CD14-positive monocyte (primary cell): ENCODE measurements around the gene ZNF124. TPM values are rescaled to one million over a fixed set of nuclear protein-coding genes. Genes with fewer than 3 reads are reported as not detected.

Experiments
- DNase-seq, 3 donors: peaks; one replicate each; pipeline ENCODE4 v3.0.0-alpha.2; 2011 to 2022
- H2AFZ ChIP-seq: 2 replicates; pipeline ENCODE4 v1.6.0; 2012; ENCODE audit warnings: mild to moderate bottlenecking, low read depth, low read length, inconsistent platforms; ENCODE audit not compliant: insufficient read depth, poor library complexity, severe bottlenecking
- H3K27ac ChIP-seq, 2 donors: 1 replicate in 1 of 2; 2 replicates in 1 of 2; pipeline ENCODE4 v1.5.1; 2012 to 2013; ENCODE audit warnings: low read length in 2 of 2, control low read depth in 1 of 2, inconsistent platforms in 1 of 2, low read depth in 1 of 2, mild to moderate bottlenecking in 1 of 2
- H3K27me3 ChIP-seq, 2 donors: one replicate each; pipeline versions ENCODE4 v1.6.0 to v1.6.1; 2011 to 2013; ENCODE audit warnings: low read length in 2 of 2; ENCODE audit not compliant: control insufficient read depth in 2 of 2, insufficient read depth in 2 of 2
- H3K36me3 ChIP-seq, 2 donors: replicated peaks in 1 of 2; 1 replicate in 1 of 2; 2 replicates in 1 of 2; pipeline versions ENCODE4 v1.5.1 to v1.6.1; 2012 to 2013; ENCODE audit warnings: low read length in 2 of 2, control low read depth in 1 of 2, inconsistent platforms in 1 of 2, mild to moderate bottlenecking in 1 of 2; ENCODE audit not compliant: insufficient read depth in 2 of 2, control insufficient read depth in 1 of 2
- H3K4me1 ChIP-seq, 2 donors: 1 replicate in 1 of 2; 2 replicates in 1 of 2; pipeline versions ENCODE4 v1.5.1 to v1.6.1; 2012 to 2013; ENCODE audit warnings: low read length in 2 of 2, control low read depth in 1 of 2, inconsistent platforms in 1 of 2, mild to moderate bottlenecking in 1 of 2, moderate library complexity in 1 of 2; ENCODE audit not compliant: insufficient read depth in 2 of 2, control insufficient read depth in 1 of 2
- H3K4me2 ChIP-seq: replicated peaks from 2 replicates; pipeline ENCODE3; 2012; ENCODE audit warnings: low read length, moderate library complexity, mild to moderate bottlenecking; ENCODE audit not compliant: poor library complexity, severe bottlenecking; ENCODE audit errors: extremely low read depth
- H3K4me3 ChIP-seq, 3 experiments: fragments of 200-600 bp in 1 of 3; sonication (generic) in 1 of 3; replicated peaks in 1 of 3; 1 replicate in 2 of 3; 2 replicates in 1 of 3; pipeline ENCODE4 v1.5.1; 2011 to 2013; ENCODE audit warnings: low read length in 3 of 3, mild to moderate bottlenecking in 3 of 3, control low read depth in 2 of 3, low read depth in 2 of 3, inconsistent platforms in 1 of 3, moderate library complexity in 1 of 3
- H3K79me2 ChIP-seq: 2 replicates; pipeline ENCODE4 v1.6.0; 2012; ENCODE audit warnings: mild to moderate bottlenecking, control low read depth, inconsistent platforms, low read length, moderate library complexity; ENCODE audit not compliant: insufficient read depth
- H3K9ac ChIP-seq: 2 replicates; pipeline ENCODE4 v1.6.0; 2017; ENCODE audit warnings: low read length, mild to moderate bottlenecking; ENCODE audit not compliant: insufficient read depth, poor library complexity, severe bottlenecking
- H3K9me3 ChIP-seq, 2 donors: replicated peaks in 1 of 2; 1 replicate in 1 of 2; 2 replicates in 1 of 2; pipeline versions ENCODE4 v1.5.1 to v1.6.1; 2012 to 2013; ENCODE audit warnings: low read length in 2 of 2, control low read depth in 1 of 2; ENCODE audit not compliant: control insufficient read depth in 1 of 2, insufficient read depth in 1 of 2
- H4K20me1 ChIP-seq: 2 replicates; pipeline ENCODE4 v1.6.0; 2012; ENCODE audit warnings: mild to moderate bottlenecking, low read length, control low read depth, moderate library complexity; ENCODE audit not compliant: insufficient read depth
- H3K27ac Mint-ChIP-seq, 7 donors: one replicate each; pipeline ENCODE4 v1.8.0; 2020; ENCODE audit warnings: mild to moderate bottlenecking in 7 of 7, mixed read lengths in 7 of 7, moderate library complexity in 6 of 7, inconsistent platforms in 2 of 7
- H3K27me3 Mint-ChIP-seq, 3 donors: one replicate each; pipeline ENCODE4 v1.8.0; 2021 to 2022; ENCODE audit warnings: low read depth in 3 of 3, mild to moderate bottlenecking in 3 of 3, mixed read lengths in 3 of 3, moderate library complexity in 3 of 3, inconsistent platforms in 1 of 3
- H3K36me3 Mint-ChIP-seq, 2 donors: one replicate each; pipeline ENCODE4 v1.8.0; 2020; ENCODE audit warnings: mixed read lengths in 2 of 2, inconsistent platforms in 1 of 2, mild to moderate bottlenecking in 1 of 2
- H3K4me1 Mint-ChIP-seq: one replicate; pipeline ENCODE4 v1.8.0; 2020; ENCODE audit warnings: mild to moderate bottlenecking, mixed read lengths
- H3K4me3 Mint-ChIP-seq, 2 donors: one replicate each; pipeline ENCODE4 v1.8.0; 2020; ENCODE audit warnings: mild to moderate bottlenecking in 2 of 2, mixed read lengths in 2 of 2, moderate library complexity in 1 of 2
- H3K9me3 Mint-ChIP-seq, 7 donors: one replicate each; pipeline ENCODE4 v1.8.0; 2020 to 2022; ENCODE audit warnings: mixed read lengths in 7 of 7, mild to moderate bottlenecking in 6 of 7, moderate library complexity in 6 of 7, inconsistent platforms in 2 of 7
- CTCF ChIP-seq: fragments of 200-600 bp; IDR thresholded peaks from one replicate; pipeline ENCODE4 v1.8.0; 2022; ENCODE audit warnings: antibody characterized with exemption, mild to moderate bottlenecking
- whole genome bisulfite sequencing: methylation state at CpG from one replicate; pipeline ENCODE4 v1.1.5; 2013; ENCODE audit warnings: missing lambda C conversion rate; ENCODE audit not compliant: insufficient coverage; 5-methylcytosine and 5-hydroxymethylcytosine counted together
- intact Hi-C, 2 donors: fragments of 100-400 bp; cut with micrococcal nuclease; formaldehyde crosslinking; loops; one replicate each; pipeline versions ENCODE4 v1.15.0 to v1.15.1; 2023
- polyA plus RNA-seq, 3 donors: library from polyadenylated mRNA; depleted of rRNA in 1 of 3; unstranded in 2 of 3; stranded (reverse) in 1 of 3; fragments of 300-500 nt in 2 of 3; fragments of >200 nt in 1 of 3; fragmentation: Illumina TruSeq in 2 of 3; gene quantifications; 1 replicate in 2 of 3; 2 replicates in 1 of 3; pipeline ENCODE4 v1.2.3, GENCODE V29; 2012 to 2021

The ZNF124 gene
- polyA plus RNA-seq, 3 donors, result 2.6 to 5.5 (median 5.2) TPM

GRCh38 chr1:247184254-247184653, 12.4 kb upstream of the ZNF124 start:
- Mint-ChIP-seq H3K27me3 (peaks cover 0 to 2% (median 0%) of the 10 kb centered on the region in 3 donors), H3K4me3 (no peak overlapping the region), H3K27ac (no peak overlapping the region), H3K9me3 (peaks cover 41 to 84% (median 67%) of the 10 kb centered on the region in 7 donors), H3K36me3 (peaks cover 1 to 6% of the 10 kb centered on the region in 2 donors), H3K4me1 (no peaks in the 10 kb centered on the region)
- Histone ChIP-seq H3K9me3 (peaks cover 72 to 86% of the 10 kb centered on the region in 2 donors), H3K27me3 (no peaks in the 10 kb centered on the region), H3K4me3 (peak overlapping the region in 1 of 3 experiments; percentile 32), H3K4me1 (no peaks in the 10 kb centered on the region), H3K4me2 (no peak overlapping the region), H3K36me3 (peaks cover 0 to 7% of the 10 kb centered on the region in 2 donors), H2AFZ (no peak overlapping the region), H3K9ac (no peak overlapping the region), H3K79me2 (no peaks in the 10 kb centered on the region), H3K27ac (no peak overlapping the region), H4K20me1 (no peaks in the 10 kb centered on the region)
- WGBS, result 98% methylated on average over 4 of the region's 4 CpGs
- no peak for DNase-seq
- intact Hi-C loops, result no loop called here
- TF ChIP-seq CTCF, result no peak

- Histone ChIP-seq H3K4me1 (no peaks in the 10 kb centered on the region), H3K27ac (no peak overlapping the region), H3K4me3 (no peak overlapping the region), H3K36me3 (no peaks in the 10 kb centered on the region), H4K20me1 (no peaks in the 10 kb centered on the region), H3K79me2 (no peaks in the 10 kb centered on the region), H3K9ac (no peak overlapping the region), H3K27me3 (no peaks in the 10 kb centered on the region), H3K4me2 (no peak overlapping the region), H2AFZ (no peak overlapping the region), H3K9me3 (peaks cover 62 to 88% of the 10 kb centered on the region in 2 donors)
- H3K36me3 Mint-ChIP-seq, result peaks cover 0 to 3% of the 10 kb centered on the region in 2 donors
- intact Hi-C loops, result no loop called here
- no peak overlapping the region for H3K4me3 Mint-ChIP-seq
- no peak for DNase-seq
- no peak for TF ChIP-seq CTCF
- 54% methylated on average over 4 of the region's 7 CpGs for WGBS
- H3K9me3 Mint-ChIP-seq, result peaks cover 41 to 88% (median 69%) of the 10 kb centered on the region in 7 donors
- no peak overlapping the region for H3K27ac Mint-ChIP-seq
- H3K27me3 Mint-ChIP-seq, result peaks cover 0 to 2% (median 0%) of the 10 kb centered on the region in 3 donors
- H3K4me1 Mint-ChIP-seq, result no peaks in the 10 kb centered on the region
These were observed 11.2 kb upstream of the ZNF124 start for GRCh38 chr1:247182994-247183393.
